Subcutaneous adipose tissue (tissue), 4 donors: ENCODE results near the gene RTP1. TPM values are rescaled to one million over a fixed set of nuclear protein-coding genes. Genes with fewer than 3 reads are reported as not detected.

Source experiments
- total RNA-seq, 4 donors: library from RNA; depleted of rRNA; stranded (reverse); fragments of >200 nt; gene quantifications; one replicate each; pipeline ENCODE4 v1.1.0, GENCODE V29; 2016
- TF ChIP-seq, protein P1 (sequence below): fragments of 450-650 bp; IDR thresholded peaks from one replicate; pipeline ENCODE4 v1.5.1; 2016; ENCODE audit warnings: low read depth, mild to moderate bottlenecking, control low read depth, antibody characterized with exemption, moderate library complexity

RTP1 gene
- total RNA-seq, 4 donors from 2014 or later, result not detected

DNA sequence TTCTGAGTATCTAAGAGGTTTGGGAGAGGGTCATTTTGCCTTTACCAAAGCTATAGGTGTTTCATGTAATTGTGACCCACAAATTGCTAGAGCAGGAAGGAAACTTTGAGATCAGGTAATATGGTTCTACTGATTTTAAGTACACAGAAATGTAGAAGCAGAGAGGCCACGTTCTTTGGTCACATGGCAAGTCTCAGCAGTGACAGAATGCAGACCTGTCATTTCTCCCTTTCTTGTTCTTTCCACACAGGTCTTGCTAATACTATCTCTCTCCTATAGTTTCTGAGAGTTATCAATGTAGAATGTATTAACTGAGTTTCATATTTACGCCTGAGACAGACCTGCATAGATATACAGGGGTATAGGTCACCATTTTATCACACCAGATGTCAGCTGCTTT, 10.9 kb upstream of the RTP1 start:
- TF ChIP-seq, protein P1, sequence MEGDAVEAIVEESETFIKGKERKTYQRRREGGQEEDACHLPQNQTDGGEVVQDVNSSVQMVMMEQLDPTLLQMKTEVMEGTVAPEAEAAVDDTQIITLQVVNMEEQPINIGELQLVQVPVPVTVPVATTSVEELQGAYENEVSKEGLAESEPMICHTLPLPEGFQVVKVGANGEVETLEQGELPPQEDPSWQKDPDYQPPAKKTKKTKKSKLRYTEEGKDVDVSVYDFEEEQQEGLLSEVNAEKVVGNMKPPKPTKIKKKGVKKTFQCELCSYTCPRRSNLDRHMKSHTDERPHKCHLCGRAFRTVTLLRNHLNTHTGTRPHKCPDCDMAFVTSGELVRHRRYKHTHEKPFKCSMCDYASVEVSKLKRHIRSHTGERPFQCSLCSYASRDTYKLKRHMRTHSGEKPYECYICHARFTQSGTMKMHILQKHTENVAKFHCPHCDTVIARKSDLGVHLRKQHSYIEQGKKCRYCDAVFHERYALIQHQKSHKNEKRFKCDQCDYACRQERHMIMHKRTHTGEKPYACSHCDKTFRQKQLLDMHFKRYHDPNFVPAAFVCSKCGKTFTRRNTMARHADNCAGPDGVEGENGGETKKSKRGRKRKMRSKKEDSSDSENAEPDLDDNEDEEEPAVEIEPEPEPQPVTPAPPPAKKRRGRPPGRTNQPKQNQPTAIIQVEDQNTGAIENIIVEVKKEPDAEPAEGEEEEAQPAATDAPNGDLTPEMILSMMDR, result no peak

DNA sequence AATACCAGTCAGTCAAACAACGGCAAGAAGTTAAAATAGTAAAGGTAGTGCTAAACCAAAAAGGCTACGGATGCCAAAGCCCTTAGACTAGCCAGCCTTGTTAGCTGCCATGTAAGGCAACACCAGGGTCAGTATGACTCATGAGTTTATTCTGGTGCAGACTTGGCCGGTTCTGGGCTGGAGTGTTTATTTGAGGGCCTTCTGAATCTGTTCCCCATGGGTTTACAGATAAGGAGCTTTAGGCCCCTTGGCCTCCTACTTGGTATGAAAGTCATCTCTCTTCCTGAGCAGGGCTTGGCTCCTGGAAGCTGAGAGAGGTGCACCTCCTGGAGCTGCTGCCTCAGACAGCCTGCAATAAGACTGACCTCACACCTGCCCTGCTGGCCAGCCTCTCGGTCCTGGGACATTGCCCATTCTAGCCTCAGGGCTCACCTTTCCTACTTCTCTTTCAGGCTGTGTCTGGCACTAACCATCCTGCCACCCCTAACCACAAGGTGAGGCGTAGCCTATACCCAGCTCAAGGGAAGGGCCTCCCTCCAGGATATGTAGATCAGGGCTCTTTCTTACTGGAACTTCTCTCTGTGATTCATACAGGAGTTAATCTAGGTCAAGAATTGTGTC, 10.4 kb upstream of the RTP1 start:
- TF ChIP-seq, protein P1, result no peak

DNA sequence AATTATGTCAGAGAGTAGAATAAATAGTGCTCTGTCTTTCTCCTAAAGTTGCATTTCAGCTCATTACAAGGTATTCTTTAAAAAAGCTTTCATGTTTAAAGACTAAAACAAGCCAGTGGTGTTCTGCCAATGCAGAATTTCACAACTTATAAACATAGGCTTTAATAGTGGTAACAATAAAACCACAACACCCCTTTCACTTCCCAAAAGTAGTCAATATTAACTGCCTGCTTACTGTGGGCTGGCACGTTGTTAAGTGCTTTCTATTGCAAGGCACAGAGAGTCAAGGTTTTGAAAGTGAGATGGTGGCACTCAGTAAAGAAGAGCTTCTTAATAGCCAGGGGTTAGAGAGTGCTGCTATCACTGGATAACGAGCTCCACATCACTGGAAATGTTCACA, 8.4 kb upstream of the RTP1 start:
- TF ChIP-seq, protein P1, result no peak

DNA sequence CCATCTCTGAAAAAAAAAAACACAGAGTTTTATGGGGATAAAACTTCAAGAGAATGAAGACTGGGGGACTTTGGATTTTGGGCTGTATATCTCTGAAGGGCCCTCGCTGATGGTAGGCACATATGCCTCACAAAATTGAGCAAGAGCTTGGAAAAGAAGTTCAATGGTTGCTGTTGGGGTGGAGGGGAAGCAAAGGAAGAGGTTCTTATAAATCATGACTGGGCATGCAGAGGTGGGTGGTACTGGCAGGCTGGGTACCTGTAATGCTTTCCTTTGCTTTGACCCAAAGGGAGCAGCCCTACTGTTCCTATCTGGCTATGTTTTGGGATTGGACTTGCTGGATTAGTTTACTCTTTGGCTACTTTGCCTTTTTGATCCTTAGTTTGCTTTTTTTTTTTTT, 6.0 kb upstream of the RTP1 start:
- TF ChIP-seq, protein P1, result no peak

DNA sequence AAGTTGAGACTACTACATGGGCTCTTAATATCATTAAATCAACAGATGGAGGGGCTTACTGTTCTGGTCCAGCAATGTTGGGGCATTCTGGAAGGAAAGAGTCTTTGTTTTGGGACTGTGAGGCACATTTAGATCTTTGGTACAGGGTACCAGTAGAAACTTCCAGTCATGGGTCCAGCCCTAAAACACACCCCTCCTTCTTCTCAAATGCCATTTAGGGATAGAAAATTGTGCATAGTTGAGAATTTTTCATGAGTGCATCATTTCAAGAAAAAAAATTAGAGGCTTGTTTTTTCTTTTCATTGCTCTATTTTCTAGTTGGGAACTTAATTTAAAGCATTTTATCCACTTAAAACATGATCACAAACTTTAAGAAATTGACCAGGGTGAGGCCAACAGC, 4.1 kb upstream of the RTP1 start:
- TF ChIP-seq, protein P1, result no peak

DNA sequence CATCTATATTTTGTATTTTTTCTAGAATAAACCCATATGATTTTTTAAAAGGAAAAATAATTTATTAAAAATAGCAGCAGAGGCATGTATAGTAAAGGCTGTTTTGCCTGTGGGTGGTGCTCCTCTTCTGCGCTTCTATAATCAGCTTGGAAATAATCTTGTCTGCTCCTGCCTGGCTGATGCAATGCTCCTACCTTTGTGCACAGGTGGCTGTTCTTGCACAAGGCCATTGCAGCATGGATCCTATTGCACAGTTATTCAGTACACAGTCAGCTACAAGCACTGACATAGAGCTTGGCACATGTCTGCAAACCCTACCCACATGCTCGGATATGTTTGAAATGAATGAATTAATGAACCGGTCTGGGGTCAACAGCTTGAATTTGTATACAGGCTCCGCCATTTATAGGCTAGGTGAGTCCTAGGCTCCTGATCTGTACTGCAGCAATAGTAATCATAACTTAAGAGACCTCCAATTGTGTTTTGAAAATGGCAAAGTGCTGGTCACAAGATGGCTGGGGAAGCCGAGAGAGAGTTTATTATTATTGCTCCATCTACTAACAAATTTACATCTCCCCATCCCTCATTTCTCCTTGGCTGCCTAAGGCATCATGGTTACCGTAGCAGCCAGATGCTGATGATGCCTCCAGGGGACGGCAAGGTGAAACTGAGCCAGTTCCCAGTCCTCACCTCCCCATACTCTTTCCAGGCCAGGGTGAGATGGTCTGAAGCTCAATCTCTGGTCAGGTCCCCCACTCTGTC, 532 bp upstream of the RTP1 start:
- TF ChIP-seq, protein P1, result no peak

DNA sequence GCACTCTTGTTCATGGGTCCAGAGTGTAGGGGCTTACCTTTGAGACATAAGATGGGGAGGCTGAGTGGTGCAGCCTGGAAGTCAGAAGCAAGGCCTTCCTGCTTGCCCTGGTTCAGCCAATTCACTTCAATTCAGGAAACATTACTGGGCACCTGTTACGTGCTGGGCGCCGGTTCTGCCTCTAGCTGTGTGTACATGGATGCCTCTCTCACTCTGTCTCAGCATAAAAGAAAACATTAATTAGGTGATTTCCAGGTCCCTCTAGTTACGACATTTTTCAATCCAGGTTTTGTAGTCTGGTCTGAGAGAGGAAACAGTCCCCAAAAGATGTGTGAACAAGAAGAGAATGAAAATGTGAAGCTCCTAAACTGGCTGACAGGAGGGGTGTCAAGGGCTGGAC, 1.2 kb downstream of the RTP1 start:
- TF ChIP-seq, protein P1, result no peak
